ENCODE data around the gene EPHA6.

DNA sequence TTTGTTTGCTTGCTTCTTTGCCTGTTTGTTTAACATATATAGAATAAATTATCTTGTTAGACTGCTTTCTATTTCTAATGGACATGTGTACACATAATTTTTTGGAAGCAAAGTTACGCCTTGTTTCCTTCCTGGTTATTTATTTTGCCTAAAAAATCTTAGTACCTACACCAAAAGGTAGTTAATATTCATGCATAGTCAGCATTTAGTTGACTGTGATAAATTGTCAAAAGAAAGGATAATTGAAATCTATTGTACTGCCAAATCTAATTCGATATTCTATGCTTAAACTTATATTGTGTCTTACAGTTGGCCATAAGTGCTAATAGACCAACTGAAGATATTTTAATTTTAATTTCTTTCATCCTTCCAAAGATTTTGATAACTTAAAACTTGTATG, 716.3 kb downstream of the EPHA6 start:
- TF ChIP-seq POLR2A (IDR thresholded peaks at IDR 0.05; ENCODE audit: low read depth, low read length), result no peak
- TF ChIP-seq, protein P1, sequence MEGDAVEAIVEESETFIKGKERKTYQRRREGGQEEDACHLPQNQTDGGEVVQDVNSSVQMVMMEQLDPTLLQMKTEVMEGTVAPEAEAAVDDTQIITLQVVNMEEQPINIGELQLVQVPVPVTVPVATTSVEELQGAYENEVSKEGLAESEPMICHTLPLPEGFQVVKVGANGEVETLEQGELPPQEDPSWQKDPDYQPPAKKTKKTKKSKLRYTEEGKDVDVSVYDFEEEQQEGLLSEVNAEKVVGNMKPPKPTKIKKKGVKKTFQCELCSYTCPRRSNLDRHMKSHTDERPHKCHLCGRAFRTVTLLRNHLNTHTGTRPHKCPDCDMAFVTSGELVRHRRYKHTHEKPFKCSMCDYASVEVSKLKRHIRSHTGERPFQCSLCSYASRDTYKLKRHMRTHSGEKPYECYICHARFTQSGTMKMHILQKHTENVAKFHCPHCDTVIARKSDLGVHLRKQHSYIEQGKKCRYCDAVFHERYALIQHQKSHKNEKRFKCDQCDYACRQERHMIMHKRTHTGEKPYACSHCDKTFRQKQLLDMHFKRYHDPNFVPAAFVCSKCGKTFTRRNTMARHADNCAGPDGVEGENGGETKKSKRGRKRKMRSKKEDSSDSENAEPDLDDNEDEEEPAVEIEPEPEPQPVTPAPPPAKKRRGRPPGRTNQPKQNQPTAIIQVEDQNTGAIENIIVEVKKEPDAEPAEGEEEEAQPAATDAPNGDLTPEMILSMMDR (IDR thresholded peaks at IDR 0.05; ENCODE audit: extremely low read depth in 1 of 2, insufficient read depth in 1 of 2, low read depth in 1 of 2, low read length in 2 of 2), result no peak
- TF ChIP-seq, protein P2, sequence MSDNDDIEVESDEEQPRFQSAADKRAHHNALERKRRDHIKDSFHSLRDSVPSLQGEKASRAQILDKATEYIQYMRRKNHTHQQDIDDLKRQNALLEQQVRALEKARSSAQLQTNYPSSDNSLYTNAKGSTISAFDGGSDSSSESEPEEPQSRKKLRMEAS (IDR thresholded peaks at IDR 0.05; ENCODE audit: insufficient read depth, insufficient read length), result no peak
- TF ChIP-seq MYC (IDR thresholded peaks at IDR 0.05; ENCODE audit: low read depth, low read length), result no peak
- TF ChIP-seq POLR2AphosphoS5 (IDR thresholded peaks at IDR 0.05; ENCODE audit: insufficient read depth, low read depth, low read length), result no peak

Measured in endothelial cell of umbilical vein (primary cell).